ENCODE results near the gene TNFRSF8. TPM values are rescaled to one million over a fixed set of nuclear protein-coding genes. Genes with fewer than 3 reads are reported as not detected.
"Not testable (repeated sequence)": the region's sequence is repeated elsewhere in the genome, so short reads cannot be mapped to it uniquely, and the experiment has no call there.

The TNFRSF8 gene
- total RNA-seq, 1 experiment from 2014 or later, result 7.7 TPM

GRCh38 chr1:12083766-12084165 lies 20.7 kb downstream of the TNFRSF8 start:
- no peak for DNase-seq (ENCODE audit: low read depth)

GRCh38 chr1:12085643-12086260 lies 22.6 kb downstream of the TNFRSF8 start:
- no peak for DNase-seq (ENCODE audit: low read depth)

DNA sequence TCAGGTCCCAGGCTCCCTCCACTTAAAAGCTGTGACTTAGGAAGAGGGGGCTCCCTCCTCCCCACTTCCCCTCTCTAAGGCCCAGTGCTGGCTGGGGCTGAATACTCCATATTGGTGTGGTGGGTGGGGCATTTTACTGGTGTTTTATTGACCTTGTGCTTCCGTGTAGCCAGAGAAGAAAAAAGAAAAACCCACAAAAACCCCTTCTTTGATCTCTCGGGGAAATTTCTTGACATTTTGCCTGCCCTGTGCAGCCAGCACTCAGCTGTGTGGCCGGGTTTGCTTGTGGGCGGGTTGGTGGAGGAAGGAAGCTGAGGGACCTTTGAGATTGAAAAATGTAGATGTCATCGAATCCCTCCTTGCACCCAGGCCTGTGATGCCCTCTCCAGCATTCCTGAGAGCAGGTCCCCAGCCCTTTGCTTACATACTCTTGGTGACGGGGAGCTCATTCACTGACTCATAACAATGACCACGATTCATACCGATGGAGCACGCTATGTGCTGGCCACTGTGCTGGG lies 24.8 kb downstream of the TNFRSF8 start:
- DNase-seq (ENCODE audit: low read depth), result no peak

DNA sequence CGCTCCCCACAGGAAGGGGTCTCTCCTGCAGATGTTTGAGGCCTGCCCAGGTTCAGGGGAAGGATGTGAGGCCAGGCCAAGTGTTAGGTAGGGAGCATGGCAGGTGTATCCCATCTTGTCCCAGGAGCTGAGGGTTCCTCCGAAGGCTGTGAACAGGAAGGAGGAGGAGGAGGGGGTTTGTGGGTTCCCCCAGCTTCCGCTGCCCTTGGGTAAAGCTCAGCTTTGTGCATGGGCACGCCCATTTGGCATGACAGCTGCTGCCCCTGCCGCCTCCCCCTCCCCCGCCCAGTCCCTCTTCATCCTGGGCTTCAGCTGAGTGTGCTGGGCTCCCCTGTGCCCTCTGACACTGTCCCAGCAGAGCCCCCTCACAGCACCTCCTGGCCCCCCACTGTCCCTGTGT lies 25.5 kb downstream of the TNFRSF8 start:
- DNase-seq (ENCODE audit: low read depth), result no peak

DNA sequence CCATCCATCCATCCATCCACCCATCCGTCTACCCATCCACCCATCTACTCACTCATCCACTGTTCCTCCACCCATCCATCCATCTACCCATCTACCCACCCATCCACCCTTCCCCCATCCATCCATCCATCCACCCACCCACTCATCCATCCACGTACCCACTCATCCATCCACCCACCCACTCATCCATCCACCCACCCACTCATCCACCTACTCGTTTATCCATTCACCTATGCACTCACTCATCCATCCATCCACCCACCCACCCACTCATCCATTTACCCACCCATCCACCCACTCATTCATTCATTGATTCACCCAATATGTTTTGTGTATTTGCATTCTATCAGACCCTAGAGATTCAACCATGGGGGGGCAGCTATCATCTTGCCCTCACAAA lies 27.2 kb downstream of the TNFRSF8 start:
- no peak for DNase-seq (ENCODE audit: low read depth)

DNA sequence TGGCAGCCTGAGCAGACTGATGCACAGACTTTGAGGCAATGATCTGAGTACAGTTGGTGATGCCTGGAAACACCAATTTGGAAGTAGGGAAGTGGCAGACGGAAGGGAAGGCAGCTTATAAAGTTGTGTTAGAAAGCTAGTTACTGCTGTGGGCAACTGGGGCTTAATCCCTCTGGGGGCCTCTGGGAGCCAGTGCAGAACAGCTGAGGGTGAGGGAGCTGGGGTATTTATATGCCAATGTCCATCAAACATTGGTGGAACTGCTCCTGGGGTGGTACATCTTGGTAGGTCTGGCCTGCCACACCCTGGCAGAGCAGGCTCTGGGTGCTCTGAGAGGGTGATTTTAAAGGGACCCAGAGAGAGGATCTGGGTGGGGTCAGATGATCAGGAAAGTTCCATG lies 28.1 kb downstream of the TNFRSF8 start:
- no peak for DNase-seq (ENCODE audit: low read depth)

GRCh38 chr1:12094180-12094579 lies 31.1 kb downstream of the TNFRSF8 start:
- DNase-seq (ENCODE audit: low read depth), result no peak

DNA sequence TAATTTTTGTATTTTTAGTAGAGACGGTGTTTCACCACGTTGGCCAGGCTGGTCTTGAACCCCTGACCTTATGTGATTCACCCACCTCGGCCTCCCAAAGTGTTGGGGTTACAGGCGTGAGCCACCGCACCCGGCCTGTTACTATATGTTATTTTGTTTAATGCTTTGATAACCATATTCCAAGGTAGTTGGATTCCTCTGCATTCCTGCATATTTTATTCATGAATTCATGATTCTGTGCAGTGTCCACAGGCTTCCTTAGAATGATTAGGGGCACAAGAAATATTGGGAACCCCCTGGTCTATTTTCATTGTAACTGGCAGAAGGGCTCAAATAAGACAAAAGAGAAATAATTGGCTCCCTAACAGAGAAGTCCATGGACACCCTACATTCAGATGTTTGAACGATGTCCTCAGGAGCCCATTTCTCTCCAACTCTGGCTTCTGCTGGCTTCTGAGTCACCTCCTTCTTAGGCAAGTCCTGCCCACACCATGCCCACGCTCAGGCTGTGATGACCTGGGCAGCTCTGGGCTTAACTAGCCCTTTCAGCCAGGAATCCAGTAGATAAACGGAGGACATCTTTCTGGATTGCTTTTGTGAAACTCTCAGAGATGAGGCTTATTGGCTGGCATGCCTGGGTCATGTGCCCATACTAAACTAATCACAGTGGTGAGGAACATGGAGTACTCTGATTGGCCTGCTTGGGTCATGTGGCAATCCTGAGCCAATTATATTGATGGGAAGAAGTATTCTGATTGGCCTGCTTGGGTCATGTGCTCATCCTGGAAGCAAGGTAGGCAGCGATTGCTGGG lies 32.6 kb downstream of the TNFRSF8 start:
- peak; percentile 69 for DNase-seq (ENCODE audit: low read depth)

DNA sequence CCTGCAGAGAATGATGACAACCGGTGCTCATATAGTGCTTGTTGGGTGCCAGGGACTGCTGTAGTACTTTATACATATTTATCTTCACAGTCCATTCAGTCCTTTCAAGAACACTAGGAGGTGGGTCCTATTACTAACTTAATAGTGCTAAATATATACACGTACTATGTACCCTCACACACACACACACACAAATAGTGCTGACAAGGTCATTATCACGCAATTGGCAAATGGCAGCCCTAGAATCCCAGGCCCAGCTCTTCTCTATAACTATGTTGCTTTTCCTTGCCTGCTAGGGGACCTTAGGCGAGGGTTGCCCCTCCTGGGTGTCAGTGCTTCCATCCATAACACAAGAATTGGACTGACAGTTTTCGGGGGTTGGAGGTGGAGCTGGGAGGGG lies 33.5 kb downstream of the TNFRSF8 start:
- no peak for DNase-seq (ENCODE audit: low read depth)

DNA sequence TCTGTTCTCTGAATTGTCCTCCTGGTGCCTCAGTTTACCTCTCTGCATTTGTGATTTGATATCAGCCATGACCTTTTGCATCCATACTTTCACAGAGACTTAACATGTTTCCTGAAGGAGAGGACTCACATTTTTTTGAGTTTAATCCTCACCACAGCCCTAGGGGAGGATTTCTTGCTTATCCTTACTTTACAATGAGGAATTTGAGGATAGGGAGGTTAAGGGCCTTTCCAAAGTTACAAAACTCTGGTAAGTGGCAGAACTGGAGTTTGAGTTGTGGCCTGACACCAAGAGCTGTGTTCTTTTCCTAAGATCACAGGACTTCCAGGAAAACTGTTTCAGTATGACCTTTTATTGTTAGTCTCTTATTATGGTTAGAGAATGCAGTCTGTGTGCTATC lies 34.2 kb downstream of the TNFRSF8 start:
- DNase-seq (ENCODE audit: low read depth), result no peak

GRCh38 chr1:12098786-12099185 lies 35.7 kb downstream of the TNFRSF8 start:
- DNase-seq (ENCODE audit: low read depth), result no peak

- no peak for DNase-seq (ENCODE audit: low read depth)
Observed at GRCh38 chr1:12099610-12100009, 36.5 kb downstream of the TNFRSF8 start.

GRCh38 chr1:12100071-12100470 lies 37.0 kb downstream of the TNFRSF8 start:
- DNase-seq (ENCODE audit: low read depth), result no peak

DNA sequence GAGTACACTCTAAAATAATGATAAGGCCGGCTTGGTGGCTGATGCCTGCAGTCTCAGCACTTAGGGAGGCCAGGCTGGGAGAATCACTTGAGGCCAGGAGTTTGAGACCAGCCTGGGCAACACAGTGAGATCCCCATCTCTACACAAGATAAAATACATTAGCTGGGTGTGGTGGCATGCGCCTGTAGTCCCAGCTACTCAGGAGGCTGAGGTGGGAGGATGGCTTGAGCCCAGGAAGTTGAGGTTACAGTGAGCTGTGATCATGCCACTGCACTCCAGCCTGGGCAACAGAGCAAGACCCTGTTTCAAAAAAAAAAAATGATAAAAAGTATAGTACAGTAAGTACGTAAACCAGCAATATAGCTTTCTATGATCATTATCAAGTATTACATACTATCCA lies 38.0 kb downstream of the TNFRSF8 start:
- not testable (repeated sequence) for DNase-seq (ENCODE audit: low read depth)

GRCh38 chr1:12102066-12102465 lies 39.0 kb downstream of the TNFRSF8 start:
- no peak for DNase-seq (ENCODE audit: low read depth)

DNA sequence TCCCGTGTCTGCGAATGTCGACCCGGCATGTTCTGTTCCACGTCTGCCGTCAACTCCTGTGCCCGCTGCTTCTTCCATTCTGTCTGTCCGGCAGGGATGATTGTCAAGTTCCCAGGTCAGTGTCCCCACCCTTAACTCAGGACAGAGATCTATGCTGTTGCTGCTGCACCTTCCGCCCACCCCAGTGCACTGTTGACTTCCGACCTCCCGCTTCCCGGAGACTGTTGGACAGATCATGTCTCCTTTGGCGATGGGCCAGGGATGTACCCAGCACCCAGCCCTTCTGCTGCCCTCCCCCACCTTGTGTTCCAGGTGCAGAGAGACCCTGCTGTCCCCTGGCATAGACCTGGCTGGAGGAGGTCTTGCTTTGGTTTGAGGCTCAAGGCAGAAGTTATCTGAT lies 41.3 kb downstream of the TNFRSF8 start:
- DNase-seq (ENCODE audit: low read depth), result no peak

DNA sequence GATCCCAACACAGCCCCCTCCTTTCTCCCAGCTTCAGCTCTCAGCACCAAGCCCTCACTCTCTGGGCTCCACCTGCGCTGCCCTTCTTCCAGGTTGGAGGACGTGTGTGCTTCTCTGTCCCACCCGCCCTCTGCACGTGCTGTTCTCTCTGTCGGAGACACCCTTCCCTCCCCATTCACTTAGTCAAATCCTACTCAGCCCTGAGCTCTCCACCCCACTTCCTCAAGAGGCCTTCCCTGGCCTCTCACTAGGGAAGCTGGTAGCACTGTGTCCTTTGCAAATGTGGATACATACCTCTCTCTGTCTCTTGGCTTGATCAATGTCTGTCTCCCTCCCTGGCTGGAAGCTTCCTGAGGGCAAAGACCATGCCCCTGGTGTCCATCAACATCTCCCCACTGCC lies 43.0 kb downstream of the TNFRSF8 start:
- no peak for DNase-seq (ENCODE audit: low read depth)

GRCh38 chr1:12106861-12107260 lies 43.8 kb downstream of the TNFRSF8 start:
- DNase-seq (ENCODE audit: low read depth), result not testable (repeated sequence)

GRCh38 chr1:12107718-12108117 lies 44.6 kb downstream of the TNFRSF8 start:
- DNase-seq (ENCODE audit: low read depth), result no peak

- DNase-seq (ENCODE audit: low read depth), result no peak
Observed at GRCh38 chr1:12109901-12110300, 46.8 kb downstream of the TNFRSF8 start.

DNA sequence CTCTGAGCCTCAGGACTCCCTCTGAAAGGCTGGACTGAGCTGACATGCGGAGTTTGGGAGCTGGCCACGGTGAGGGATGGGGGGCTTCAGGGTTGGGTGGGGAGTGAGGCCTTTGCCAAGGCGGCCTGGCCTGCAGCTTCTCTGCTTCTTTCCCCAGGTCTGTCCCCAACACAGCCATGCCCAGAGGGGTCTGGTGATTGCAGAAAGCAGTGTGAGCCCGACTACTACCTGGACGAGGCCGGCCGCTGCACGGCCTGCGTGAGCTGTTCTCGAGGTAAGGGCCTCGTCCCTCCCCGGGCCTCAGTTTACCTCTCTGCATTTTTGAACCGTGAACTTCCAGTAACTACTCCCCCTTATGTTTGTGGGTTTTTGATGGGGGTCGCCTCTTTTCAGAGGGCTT lies 48.6 kb downstream of the TNFRSF8 start:
- no peak for DNase-seq (ENCODE audit: low read depth)

DNA sequence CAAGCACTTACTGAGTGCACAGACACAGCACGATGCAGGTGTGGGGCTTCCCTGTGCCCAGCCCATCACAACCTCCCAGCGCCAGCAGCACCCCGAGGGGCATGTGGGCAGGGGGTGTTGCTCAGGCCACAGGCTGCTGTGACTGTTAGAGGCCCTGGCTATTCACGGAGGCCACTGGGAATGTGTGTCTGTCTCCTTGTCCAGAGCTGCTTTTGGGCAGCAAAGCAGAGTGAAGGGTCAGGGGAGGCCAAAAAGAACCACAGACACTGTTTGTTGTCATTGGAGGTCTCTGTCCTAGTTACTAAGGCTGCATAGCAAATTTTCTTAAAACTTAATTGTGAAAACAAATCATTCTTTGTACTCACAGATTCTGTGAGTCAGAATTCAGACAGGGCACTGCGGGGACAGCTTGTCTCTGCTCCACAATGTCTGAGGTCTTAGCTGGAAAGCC lies 49.6 kb downstream of the TNFRSF8 start:
- DNase-seq (ENCODE audit: low read depth), result peak; percentile 21

All from HT1080 (cell line).